Measurements from ENCODE around the gene PRKCQ.
"Not testable (repeated sequence)": the region's sequence is repeated elsewhere in the genome, so short reads cannot be mapped to it uniquely, and the experiment has no call there.

Gene PRKCQ

GRCh38 chr10:6592080-6592479 is 12.0 kb upstream of the PRKCQ start:
- DNase-seq = no peak

- no peak for DNase-seq
These were observed 11.6 kb upstream of the PRKCQ start for GRCh38 chr10:6591668-6592067.

- DNase-seq = no peak
These were observed 10.0 kb upstream of the PRKCQ start for GRCh38 chr10:6590100-6590499.

- DNase-seq = no peak
These were observed 9.4 kb upstream of the PRKCQ start for GRCh38 chr10:6589287-6590094.

- DNase-seq = no peak
These were observed 8.8 kb upstream of the PRKCQ start for GRCh38 chr10:6588845-6589244.

- no peak for DNase-seq
These were observed 8.0 kb upstream of the PRKCQ start for GRCh38 chr10:6588082-6588481.

- DNase-seq = no peak
These were observed 6.4 kb upstream of the PRKCQ start for GRCh38 chr10:6586501-6586900.

- DNase-seq = no peak
These were observed 3.4 kb upstream of the PRKCQ start for GRCh38 chr10:6583447-6583846.

- DNase-seq = not testable (repeated sequence)
These were observed 2.8 kb upstream of the PRKCQ start for GRCh38 chr10:6582913-6583312.

- DNase-seq = no peak
These were observed 2.2 kb upstream of the PRKCQ start for GRCh38 chr10:6582298-6582697.

GRCh38 chr10:6581778-6582228 is 1.7 kb upstream of the PRKCQ start:
- DNase-seq = no peak

GRCh38 chr10:6581223-6581622 is 1.1 kb upstream of the PRKCQ start:
- DNase-seq = not testable (repeated sequence)

GRCh38 chr10:6580279-6581029 is 378 bp upstream of the PRKCQ start:
- no peak for DNase-seq

GRCh38 chr10:6579183-6579903 is 733 bp downstream of the PRKCQ start:
- no peak for DNase-seq

- DNase-seq = no peak
These were observed 1.3 kb downstream of the PRKCQ start for GRCh38 chr10:6578795-6579182.

GRCh38 chr10:6578251-6578771 is 1.8 kb downstream of the PRKCQ start:
- DNase-seq = no peak

- no peak for DNase-seq
These were observed 3.8 kb downstream of the PRKCQ start for GRCh38 chr10:6576326-6576725.

- no peak for DNase-seq
These were observed 5.4 kb downstream of the PRKCQ start for GRCh38 chr10:6574664-6575176.

GRCh38 chr10:6570893-6571292 is 9.2 kb downstream of the PRKCQ start:
- no peak for DNase-seq

- no peak for DNase-seq
These were observed 10.8 kb downstream of the PRKCQ start for GRCh38 chr10:6569259-6569658.

- no peak for DNase-seq
These were observed 12.2 kb downstream of the PRKCQ start for GRCh38 chr10:6567884-6568283.

GRCh38 chr10:6567203-6567703 is 12.8 kb downstream of the PRKCQ start:
- no peak for DNase-seq

GRCh38 chr10:6565588-6565987 is 14.5 kb downstream of the PRKCQ start:
- no peak for DNase-seq

Data from NCI-H1694 (cell line).